ENCODE measurements around the gene CDC27. TPM values are rescaled to one million over a fixed set of nuclear protein-coding genes. Genes with fewer than 3 reads are reported as not detected.
"Not testable (repeated sequence)": the region's sequence is repeated elsewhere in the genome, so short reads cannot be mapped to it uniquely, and the experiment has no call there.

Gene CDC27
- total RNA-seq, 3 donors from 2014 or later: 52.0 to 67.5 (median 54.8) TPM

- intact Hi-C loops (cut with DNase I, micrococcal nuclease): loop anchor here (2.0 to 10.0 kb wide), 3 partner anchors 83 to 385 kb away; no protein-coding TSS in a partner anchor
Observed at GRCh38 chr17:47229535-47230443, 40.7 kb upstream of the CDC27 start.

GRCh38 chr17:47227862-47228261, 38.8 kb upstream of the CDC27 start:
- H3K9me3 ChIP-seq: no peaks in the 10 kb centered on the region
- TF ChIP-seq CTCF (IDR thresholded peaks at IDR 0.05): no peak
- H3K4me3 ChIP-seq: no peak overlapping the region
- ATAC-seq (no peak), DNase-seq (no peak)
- intact Hi-C loops (cut with DNase I, micrococcal nuclease): loop anchor here in 1 of 2 donors (5.0 to 10.0 kb wide), 2 partner anchors 84 to 387 kb away; no protein-coding TSS in a partner anchor
- no peaks in the 10 kb centered on the region for H3K36me3 ChIP-seq (ENCODE audit: low read depth)
- H3K4me1 ChIP-seq (ENCODE audit: low read depth): peaks cover 8% of the 10 kb centered on the region

More at GRCh38 chr17:47229535-47230443, 40.7 kb upstream of the CDC27 start:
- TF ChIP-seq CTCF (IDR thresholded peaks at IDR 0.05): peak; percentile 97
- ATAC-seq (peak; percentile 96), DNase-seq (peak; percentile 73 to 90 (median 74))
- no peak overlapping the region for H3K4me3 ChIP-seq
- H3K4me1 ChIP-seq (ENCODE audit: low read depth): peaks cover 8% of the 10 kb centered on the region
- H3K36me3 ChIP-seq (ENCODE audit: low read depth): no peaks in the 10 kb centered on the region
- no peaks in the 10 kb centered on the region for H3K9me3 ChIP-seq

GRCh38 chr17:47225911-47226688, 37.0 kb upstream of the CDC27 start:
- intact Hi-C loops (cut with DNase I, micrococcal nuclease): loop anchor here in 1 of 2 donors (5.0 to 10.0 kb wide), 2 partner anchors 86 to 389 kb away; no protein-coding TSS in a partner anchor
- Histone ChIP-seq H3K4me3 (no peak overlapping the region), H3K36me3 (ENCODE audit: low read depth) (no peaks in the 10 kb centered on the region), H3K4me1 (ENCODE audit: low read depth) (peaks cover 8% of the 10 kb centered on the region), H3K9me3 (no peaks in the 10 kb centered on the region)
- TF ChIP-seq CTCF (IDR thresholded peaks at IDR 0.05): no peak
- ATAC-seq (peak; percentile 6), DNase-seq (no peak)

GRCh38 chr17:47225436-47225858, 36.4 kb upstream of the CDC27 start:
- Histone ChIP-seq H3K4me1 (ENCODE audit: low read depth) (peaks cover 8% of the 10 kb centered on the region), H3K9me3 (no peaks in the 10 kb centered on the region), H3K4me3 (no peak overlapping the region), H3K36me3 (ENCODE audit: low read depth) (no peaks in the 10 kb centered on the region)
- DNase-seq: peak in 1 of 3 donors; percentile 75
- intact Hi-C loops (cut with DNase I, micrococcal nuclease): loop anchor here in 1 of 2 donors (5.0 to 10.0 kb wide), 2 partner anchors 87 to 389 kb away; no protein-coding TSS in a partner anchor
- TF ChIP-seq CTCF (IDR thresholded peaks at IDR 0.05): no peak
- peak; percentile 35 for ATAC-seq

- TF ChIP-seq CTCF (IDR thresholded peaks at IDR 0.05): no peak
- no peak for DNase-seq
- H3K9me3 ChIP-seq: no peaks in the 10 kb centered on the region
- H3K4me3 ChIP-seq: no peak overlapping the region
- no peak for ATAC-seq
- intact Hi-C loops (cut with DNase I, micrococcal nuclease): loop anchor here in 1 of 2 donors (5.0 to 10.0 kb wide), 2 partner anchors 87 to 390 kb away; no protein-coding TSS in a partner anchor
- no peaks in the 10 kb centered on the region for H3K36me3 ChIP-seq (ENCODE audit: low read depth)
- H3K4me1 ChIP-seq (ENCODE audit: low read depth): peaks cover 6% of the 10 kb centered on the region
Observed at GRCh38 chr17:47224966-47225365, 35.9 kb upstream of the CDC27 start.

- ATAC-seq; H3K36me3 ChIP-seq (ENCODE audit: low read depth); H3K4me3 ChIP-seq; DNase-seq; H3K4me1 ChIP-seq (ENCODE audit: low read depth); H3K9me3 ChIP-seq: not testable (repeated sequence)
- intact Hi-C loops (cut with DNase I, micrococcal nuclease): loop anchor here in 1 of 2 donors (10.0 kb wide), 1 partner anchor 391 kb away; no protein-coding TSS in a partner anchor
Observed at GRCh38 chr17:47224077-47224476, 35.0 kb upstream of the CDC27 start.

All from mucosa of descending colon (tissue), 3 donors.